ENCODE data around the gene SRPRB.
A peak's percentile ranks its signal among the peaks of the same experiment; 100 is the strongest.

SRPRB gene

GRCh38 chr3:133840767-133841166 is 35.2 kb downstream of the SRPRB start:
- no peak for TF ChIP-seq CTCF (IDR thresholded peaks at IDR 0.05; ENCODE audit: low read length, missing control alignments)
- no peak overlapping the region for H3K4me3 ChIP-seq (replicated peaks; ENCODE audit: low read depth, low read length)
- no peak for DNase-seq (ENCODE audit: low read depth)

- TF ChIP-seq CTCF (IDR thresholded peaks at IDR 0.05; ENCODE audit: low read length, missing control alignments): no peak
- no peak for DNase-seq (ENCODE audit: low read depth)
- H3K4me3 ChIP-seq (replicated peaks; ENCODE audit: low read depth, low read length): no peak overlapping the region
Measured at GRCh38 chr3:133841196-133841595, 35.6 kb downstream of the SRPRB start.

GRCh38 chr3:133842158-133842557 is 36.5 kb downstream of the SRPRB start:
- TF ChIP-seq CTCF (IDR thresholded peaks at IDR 0.05; ENCODE audit: low read length, missing control alignments): no peak
- H3K4me3 ChIP-seq (replicated peaks; ENCODE audit: low read depth, low read length): no peak overlapping the region

GRCh38 chr3:133843634-133844033 is 38.0 kb downstream of the SRPRB start:
- DNase-seq (ENCODE audit: low read depth): peak; percentile 43
- TF ChIP-seq CTCF (IDR thresholded peaks at IDR 0.05; ENCODE audit: low read length, missing control alignments): no peak
- H3K4me3 ChIP-seq (replicated peaks; ENCODE audit: low read depth, low read length): no peak overlapping the region

More at GRCh38 chr3:133842158-133842557, 36.5 kb downstream of the SRPRB start:
- no peak for DNase-seq (ENCODE audit: low read depth)

GRCh38 chr3:133845127-133845526 is 39.5 kb downstream of the SRPRB start:
- no peak for TF ChIP-seq CTCF (IDR thresholded peaks at IDR 0.05; ENCODE audit: low read length, missing control alignments)
- no peak overlapping the region for H3K4me3 ChIP-seq (replicated peaks; ENCODE audit: low read depth, low read length)
- no peak for DNase-seq (ENCODE audit: low read depth)

- no peak overlapping the region for H3K4me3 ChIP-seq (replicated peaks; ENCODE audit: low read depth, low read length)
- no peak for DNase-seq (ENCODE audit: low read depth)
- TF ChIP-seq CTCF (IDR thresholded peaks at IDR 0.05; ENCODE audit: low read length, missing control alignments): no peak
Measured at GRCh38 chr3:133849346-133849745, 43.7 kb downstream of the SRPRB start.

- no peak for DNase-seq (ENCODE audit: low read depth)
- no peak overlapping the region for H3K4me3 ChIP-seq (replicated peaks; ENCODE audit: low read depth, low read length)
- TF ChIP-seq CTCF (IDR thresholded peaks at IDR 0.05; ENCODE audit: low read length, missing control alignments): no peak
Measured at GRCh38 chr3:133850034-133850433, 44.4 kb downstream of the SRPRB start.

All from fibroblast of pulmonary artery (primary cell).